HG03066 (cell line): Measurements from ENCODE around the gene TUBGCP3.

Experiments used
- ATAC-seq: cut with Tn5 transposase; IDR thresholded peaks from one replicate; pipeline ENCODE4 v1.9.1; 2021; ENCODE audit warnings: low read depth; ENCODE audit not compliant: unreplicated experiment

The TUBGCP3 gene

GRCh38 chr13:112532837-112533745, 54.9 kb downstream of the TUBGCP3 start:
- ATAC-seq, result no peak

- ATAC-seq, result no peak
Observed at GRCh38 chr13:112531263-112531794, 56.6 kb downstream of the TUBGCP3 start.

- no peak for ATAC-seq
Observed at GRCh38 chr13:112530861-112531260, 57.1 kb downstream of the TUBGCP3 start.

DNA sequence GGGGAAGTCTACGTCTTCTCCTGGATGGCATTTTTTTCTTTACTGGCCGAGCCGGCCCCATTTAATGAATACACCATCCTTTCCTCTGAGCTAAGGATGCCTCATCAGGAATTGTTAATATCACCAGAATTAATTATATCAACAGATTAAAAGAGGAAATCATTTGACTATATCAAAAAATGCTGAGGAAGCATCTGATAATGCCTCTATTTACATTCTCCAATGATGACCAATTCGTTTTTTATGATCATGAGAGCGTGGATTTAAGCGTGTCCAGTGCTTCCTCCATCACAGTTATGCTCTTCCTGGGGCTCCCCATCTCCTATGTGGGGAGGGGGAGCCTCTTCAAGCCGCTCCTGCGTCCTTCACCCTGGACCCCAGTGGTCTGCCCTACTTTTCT, 58.7 kb downstream of the TUBGCP3 start:
- ATAC-seq, result no peak

DNA sequence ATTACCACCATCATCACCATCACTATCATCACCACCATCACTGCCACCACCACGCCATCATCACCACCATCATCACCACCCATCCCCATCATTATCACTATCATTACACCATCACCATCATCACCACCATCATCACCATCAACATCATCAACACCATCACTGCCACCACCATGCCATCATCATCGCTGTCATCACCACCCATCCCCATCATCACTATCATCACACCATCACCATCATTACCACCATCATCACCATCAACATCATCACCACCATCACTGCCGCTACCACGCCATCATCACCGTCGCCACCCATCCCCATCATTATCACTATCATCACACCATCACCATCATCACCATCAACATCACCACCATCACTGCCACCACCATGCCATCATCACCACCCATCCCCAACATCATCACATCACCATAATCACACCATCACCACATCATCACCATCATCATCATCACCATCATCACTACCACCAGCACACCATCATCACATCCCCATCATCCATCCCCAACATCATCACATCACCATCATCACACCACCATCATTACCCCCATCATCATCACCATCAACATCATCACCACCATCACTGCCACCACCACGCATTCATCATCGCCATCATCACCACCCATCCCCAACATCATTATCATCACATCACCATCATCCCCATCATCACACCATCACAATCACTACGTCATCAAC, 61.7 kb downstream of the TUBGCP3 start:
- no peak for ATAC-seq

- ATAC-seq, result no peak
Observed at GRCh38 chr13:112525356-112525945, 62.5 kb downstream of the TUBGCP3 start.

DNA sequence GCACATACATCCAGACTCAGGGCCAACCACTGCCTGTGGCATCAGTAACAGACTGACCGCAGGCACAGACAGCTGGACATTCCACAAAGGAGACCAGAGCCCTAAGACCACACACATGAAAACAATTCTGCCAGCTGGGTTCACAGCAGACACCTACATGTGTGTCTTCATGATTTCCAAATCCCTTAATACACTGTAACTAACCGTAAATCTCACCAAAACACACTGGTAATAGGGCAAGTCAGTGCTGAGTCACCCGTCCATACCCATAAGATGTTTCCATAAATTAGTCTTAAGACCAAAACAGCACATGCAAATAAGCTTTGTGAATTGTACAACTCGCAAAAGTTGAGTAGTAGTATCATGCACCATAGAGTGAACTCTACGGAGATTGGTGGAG, 65.4 kb downstream of the TUBGCP3 start:
- no peak for ATAC-seq

- ATAC-seq, result no peak
Observed at GRCh38 chr13:112521073-112521685, 66.8 kb downstream of the TUBGCP3 start.

DNA sequence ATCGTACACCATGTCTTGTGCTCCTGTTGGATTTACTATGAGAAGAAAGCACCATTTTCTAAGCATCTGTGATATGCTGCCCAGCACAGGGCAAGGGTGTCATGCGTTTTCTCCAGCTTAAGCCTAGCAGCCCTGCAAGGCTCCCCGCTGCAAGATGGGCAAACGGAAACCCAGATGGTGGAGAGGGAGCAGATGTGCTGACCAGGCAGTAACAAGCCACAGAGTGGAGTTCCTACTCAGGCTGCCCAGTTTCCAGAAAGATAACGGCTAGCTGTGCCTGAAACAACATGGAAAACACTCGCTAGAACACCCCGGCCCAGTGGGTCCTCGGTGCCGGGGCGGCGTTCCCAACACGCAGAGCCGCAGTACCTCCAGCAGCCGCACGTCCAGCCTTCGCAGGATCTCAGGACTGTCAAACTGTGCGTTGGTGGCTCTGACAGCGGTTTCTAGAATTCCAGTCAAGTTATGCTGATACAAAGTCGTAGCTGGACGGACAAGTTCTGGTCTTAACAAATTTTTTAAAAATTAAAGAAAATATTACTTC, 68.4 kb downstream of the TUBGCP3 start:
- no peak for ATAC-seq

DNA sequence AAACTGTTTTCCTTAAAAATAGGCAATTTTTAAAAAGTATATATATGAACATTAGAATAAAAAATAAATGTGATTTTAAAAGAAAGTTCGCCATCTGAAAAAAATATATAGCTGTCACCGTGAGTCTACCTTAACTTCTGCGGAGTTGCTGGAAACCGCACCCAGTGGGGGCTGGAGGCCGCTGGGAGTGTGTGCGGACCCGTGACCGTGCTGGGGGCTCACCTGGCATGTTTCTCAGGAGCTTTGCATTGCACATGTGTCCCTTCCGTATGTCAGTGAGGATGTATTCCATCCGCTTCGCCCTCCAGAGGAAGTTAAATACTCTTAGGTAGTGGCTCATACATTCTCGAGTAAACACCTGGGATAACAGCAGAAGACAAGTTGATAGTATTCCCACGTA, 71.7 kb downstream of the TUBGCP3 start:
- ATAC-seq, result no peak

GRCh38 chr13:112513761-112514160, 74.2 kb downstream of the TUBGCP3 start:
- ATAC-seq, result no peak

DNA sequence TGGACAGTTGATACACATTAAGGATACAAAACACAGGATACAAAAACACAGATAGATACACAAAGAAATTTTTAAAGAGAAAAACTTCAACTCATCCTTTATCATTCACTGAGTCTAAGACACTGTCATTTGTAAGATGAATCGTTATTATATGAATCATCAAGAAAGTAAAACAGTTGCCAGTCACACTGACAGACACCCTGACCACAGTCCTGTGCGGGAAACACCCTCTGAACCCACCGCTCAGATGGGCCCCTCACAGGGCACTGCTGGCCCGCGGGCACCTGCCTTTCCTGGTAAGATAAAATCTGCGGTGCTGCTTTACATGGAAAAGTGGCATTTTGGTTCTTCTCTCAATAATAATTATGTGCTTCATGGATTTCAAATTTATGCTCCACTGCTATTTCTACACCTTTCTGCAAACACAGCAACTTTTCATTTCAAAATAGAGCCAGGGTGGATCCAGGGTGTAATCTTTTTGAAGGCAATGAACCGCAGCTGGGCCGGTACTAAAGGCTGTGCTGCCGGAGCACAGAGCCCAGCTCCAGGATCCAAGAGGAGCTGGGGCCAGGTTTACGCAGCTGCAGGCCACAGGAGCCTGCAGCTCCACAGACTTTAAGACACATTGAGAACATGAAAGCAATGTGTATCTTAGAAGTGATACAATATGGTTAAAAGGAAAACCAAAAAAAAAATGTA, 76.8 kb downstream of the TUBGCP3 start:
- no peak for ATAC-seq

DNA sequence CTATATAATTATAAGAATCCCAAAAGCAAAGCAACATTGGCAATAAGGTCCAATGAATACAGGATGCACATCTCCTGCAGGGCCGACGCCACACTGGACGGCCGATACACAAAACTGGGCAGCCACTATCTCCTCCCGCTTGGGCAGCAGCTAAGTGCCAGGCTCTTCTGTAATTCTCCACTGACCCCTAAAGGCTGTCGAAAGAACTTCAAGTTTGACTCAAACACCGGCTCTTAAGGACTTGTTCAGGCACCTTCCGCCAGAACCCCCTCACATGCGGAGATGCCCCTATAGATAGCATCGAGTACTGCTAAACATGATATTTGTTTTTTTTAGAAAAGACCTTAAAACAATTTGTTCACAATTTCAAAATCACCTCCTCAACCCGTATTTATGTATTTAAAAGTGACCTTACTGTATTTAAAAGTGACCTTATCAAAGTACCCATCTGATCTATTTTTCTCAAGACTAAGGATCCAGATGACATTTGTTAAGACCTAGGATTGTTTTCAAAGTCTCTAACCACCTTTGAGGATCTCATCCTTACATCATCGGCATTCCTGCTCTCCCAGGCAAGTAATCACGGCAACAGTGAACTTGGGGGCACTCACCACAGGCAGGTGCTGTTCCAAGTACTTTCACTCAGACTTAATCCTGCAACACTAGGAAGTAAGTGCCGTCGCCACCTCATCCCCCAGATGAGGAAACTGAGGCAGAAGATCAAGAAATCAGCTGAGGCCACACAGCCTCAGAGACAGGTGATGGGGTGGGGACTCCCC, 77.8 kb downstream of the TUBGCP3 start:
- ATAC-seq, result no peak

DNA sequence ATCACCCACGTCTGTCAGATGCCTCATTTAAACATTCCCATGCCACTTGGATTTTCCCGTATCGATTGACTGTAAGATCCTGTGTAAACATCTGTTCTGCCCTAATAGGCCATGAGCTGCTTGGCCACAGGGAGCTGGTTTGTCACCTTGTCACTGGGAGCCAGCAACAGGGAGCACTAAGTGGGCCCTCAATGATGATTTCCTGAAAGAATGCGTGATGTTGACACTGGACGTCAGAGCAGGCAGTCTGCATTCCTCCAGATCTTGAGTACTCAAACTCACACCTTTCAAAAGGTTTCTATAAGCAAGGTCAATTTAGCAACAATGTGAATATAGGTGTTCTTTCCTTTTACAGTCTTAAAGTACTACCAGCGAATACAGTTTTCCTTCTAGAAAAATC, 78.8 kb downstream of the TUBGCP3 start:
- no peak for ATAC-seq

GRCh38 chr13:112506046-112506445, 81.9 kb downstream of the TUBGCP3 start:
- ATAC-seq, result no peak

GRCh38 chr13:112496166-112496565, 91.8 kb downstream of the TUBGCP3 start:
- ATAC-seq, result no peak

DNA sequence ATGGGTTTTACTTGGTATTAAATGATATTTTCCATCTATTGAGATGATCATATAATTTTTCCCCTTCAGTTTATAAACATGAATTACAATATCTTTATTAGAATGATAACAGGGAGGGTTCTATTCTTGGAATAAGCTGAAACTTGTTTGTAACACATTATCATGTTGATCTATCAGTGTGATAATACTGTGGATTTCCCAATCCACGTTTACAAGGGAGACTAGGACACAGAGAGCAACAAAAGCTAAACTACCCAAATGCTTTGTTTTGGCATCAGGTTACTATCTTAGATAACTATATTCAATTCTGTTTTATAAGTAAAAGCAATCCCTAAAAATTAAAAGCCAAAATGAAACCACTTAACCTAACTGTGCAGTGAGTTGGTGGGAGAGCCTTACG, 92.5 kb downstream of the TUBGCP3 start:
- ATAC-seq, result no peak

- no peak for ATAC-seq
Observed at GRCh38 chr13:112489199-112489598, 98.8 kb downstream of the TUBGCP3 start.
